Keratinocyte (primary cell): ENCODE results near the gene MRPS23. TPM values are rescaled to one million over a fixed set of nuclear protein-coding genes. Genes with fewer than 3 reads are reported as not detected.

ENCODE experiments used
- DNase-seq: peaks from one replicate; pipeline ENCODE4 v3.0.0-alpha.2; 2011; ENCODE audit warnings: low read depth, missing footprints, low spot score
- FAIRE-seq: peaks from 2 replicates; lab custom pipeline; 2011; peaks lifted over from hg19 to GRCh38; lab: Jason Lieb, UNC
- H2AFZ ChIP-seq: 2 replicates; pipeline ENCODE4 v1.6.0; 2012; ENCODE audit warnings: low read length, control low read depth, inconsistent platforms; ENCODE audit not compliant: control insufficient read depth
- H3K27ac ChIP-seq: 2 replicates; pipeline ENCODE4 v1.5.1; 2011; ENCODE audit warnings: low read length; ENCODE audit not compliant: control insufficient read depth, insufficient read depth
- H3K27me3 ChIP-seq: 3 replicates; pipeline ENCODE4 v1.6.0; 2011; ENCODE audit warnings: low read length; ENCODE audit not compliant: control insufficient read depth, insufficient read depth; ENCODE audit errors: extremely low read depth
- H3K36me3 ChIP-seq, 2 experiments: 2 replicates in 1 of 2; 3 replicates in 1 of 2; pipeline ENCODE4 v1.5.1; 2011; ENCODE audit warnings: low read length in 2 of 2, mild to moderate bottlenecking in 1 of 2; ENCODE audit not compliant: control insufficient read depth in 2 of 2, insufficient read depth in 2 of 2; ENCODE audit errors: extremely low read depth in 1 of 2
- H3K4me1 ChIP-seq: 3 replicates; pipeline ENCODE4 v1.5.1; 2011; ENCODE audit warnings: low read length; ENCODE audit not compliant: control insufficient read depth, insufficient read depth; ENCODE audit errors: extremely low read depth
- H3K4me2 ChIP-seq: 3 replicates; pipeline ENCODE4 v1.6.0; 2011; ENCODE audit warnings: low read depth, low read length; ENCODE audit not compliant: control insufficient read depth, insufficient read depth; ENCODE audit errors: extremely low read depth
- H3K4me3 ChIP-seq, 3 experiments: fragments of 200-600 bp in 1 of 3; sonication (generic) in 1 of 3; 2 replicates in 2 of 3; 3 replicates in 1 of 3; pipeline ENCODE4 v1.5.1; 2011 to 2016; ENCODE audit warnings: low read length in 3 of 3, mild to moderate bottlenecking in 3 of 3, control low read depth in 2 of 3, inconsistent platforms in 1 of 3, low read depth in 1 of 3, mixed read lengths in 1 of 3, mixed run types in 1 of 3, moderate library complexity in 1 of 3; ENCODE audit not compliant: control insufficient read depth in 2 of 3, insufficient read depth in 2 of 3; ENCODE audit errors: extremely low read depth in 1 of 3
- H3K79me2 ChIP-seq: 2 replicates; pipeline ENCODE4 v1.6.0; 2012; ENCODE audit warnings: low read length; ENCODE audit not compliant: control insufficient read depth, insufficient read depth
- H3K9ac ChIP-seq: 3 replicates; pipeline ENCODE4 v1.6.0; 2011; ENCODE audit warnings: low read length; ENCODE audit not compliant: control insufficient read depth, insufficient read depth; ENCODE audit errors: extremely low read depth
- H3K9me1 ChIP-seq: 3 replicates; pipeline ENCODE4 v1.6.0; 2011; ENCODE audit warnings: low read length; ENCODE audit not compliant: control insufficient read depth, insufficient read depth; ENCODE audit errors: extremely low read depth
- H3K9me3 ChIP-seq: 2 replicates; pipeline ENCODE4 v1.5.1; 2012; ENCODE audit warnings: low read depth, low read length; ENCODE audit not compliant: control insufficient read depth
- H4K20me1 ChIP-seq: 3 replicates; pipeline ENCODE4 v1.6.0; 2011; ENCODE audit warnings: low read length; ENCODE audit not compliant: control insufficient read depth, insufficient read depth; ENCODE audit errors: extremely low read depth
- CTCF ChIP-seq, 3 experiments: IDR thresholded peaks in 1 of 3; conservative IDR thresholded peaks in 1 of 3; optimal IDR thresholded peaks in 1 of 3; 2 replicates in 2 of 3; 3 replicates in 1 of 3; pipeline versions ENCODE3 to v1.5.1; 2011; ENCODE audit warnings: low read length in 3 of 3, mild to moderate bottlenecking in 3 of 3, moderate library complexity in 2 of 3, control low read depth in 1 of 3, inconsistent platforms in 1 of 3; ENCODE audit not compliant: insufficient read depth in 2 of 3; ENCODE audit errors: extremely low read depth in 1 of 3
- EZH2 ChIP-seq: IDR thresholded peaks from one replicate; pipeline ENCODE4 v1.6.1; 2012; ENCODE audit warnings: inconsistent platforms, mild to moderate bottlenecking, low read length, moderate library complexity
- dilution Hi-C: fragments of 300-500 bp; cut with MboI; formaldehyde crosslinking; loops from one replicate; pipeline ENCODE4 v1.7.0; 2020; ENCODE audit warnings: low sequenced_read_pairs; ENCODE audit not compliant: extremely low pct_ligation_motif_present
- polyA plus RNA-seq, 5 experiments: library from polyadenylated mRNA; depleted of rRNA in 3 of 5; stranded (reverse) in 3 of 5; stranded (forward) in 1 of 5; unstranded in 1 of 5; fragments of >200 nt; gene quantifications; 1 replicate in 1 of 5; 2 replicates in 3 of 5; 3 replicates in 1 of 5; pipeline versions ENCODE4 v1.2.1 to v1.2.3, GENCODE V29; 2011 to 2012; ENCODE audit warnings: missing spikeins in 2 of 5, low read depth in 1 of 5, low replicate concordance in 1 of 5

MRPS23 gene
- polyA plus RNA-seq, 1 donor (not counting 4 experiments of a cell fraction or from before 2014, with no cell fraction given): 57.3 TPM

- FAIRE-seq: no peak
- TF ChIP-seq EZH2 (no peak), CTCF (optimal IDR thresholded peaks at IDR 0.05 in 1 of 3, IDR thresholded peaks at IDR 0.05 in 1 of 3, conservative IDR thresholded peaks at IDR 0.05 in 1 of 3; ENCODE audit: extremely low read depth in 1 of 3, insufficient read depth in 2 of 3, low read length in 3 of 3) (no peak)
- no peaks in the 10 kb centered on the region for H4K20me1 ChIP-seq
These were observed 35.4 kb downstream of the MRPS23 start for GRCh38 chr17:57814421-57814820.

GRCh38 chr17:57811638-57812280, 38.1 kb downstream of the MRPS23 start:
- no peaks in the 10 kb centered on the region for H3K27me3 ChIP-seq
- peaks cover 19% of the 10 kb centered on the region for H3K4me1 ChIP-seq
- H3K79me2 ChIP-seq: no peaks in the 10 kb centered on the region
- no peak overlapping the region for H2AFZ ChIP-seq
- FAIRE-seq (no peak), DNase-seq (no peak)
- H3K36me3 ChIP-seq: no peaks in the 10 kb centered on the region
- H3K4me3 ChIP-seq: no peak overlapping the region
- no peaks in the 10 kb centered on the region for H4K20me1 ChIP-seq
- no peaks in the 10 kb centered on the region for H3K9me1 ChIP-seq
- dilution Hi-C loops: no loop called here
- H3K9me3 ChIP-seq: no peaks in the 10 kb centered on the region
- peak overlapping the region; percentile 45 for H3K4me2 ChIP-seq
- no peak overlapping the region for H3K27ac ChIP-seq
- no peak overlapping the region for H3K9ac ChIP-seq
- TF ChIP-seq EZH2 (no peak), CTCF (optimal IDR thresholded peaks at IDR 0.05 in 1 of 3, IDR thresholded peaks at IDR 0.05 in 1 of 3, conservative IDR thresholded peaks at IDR 0.05 in 1 of 3; ENCODE audit: extremely low read depth in 1 of 3, insufficient read depth in 2 of 3, low read length in 3 of 3) (no peak)

More at GRCh38 chr17:57814421-57814820, 35.4 kb downstream of the MRPS23 start:
- Histone ChIP-seq H3K4me3 (no peak overlapping the region), H3K79me2 (no peaks in the 10 kb centered on the region), H2AFZ (no peak overlapping the region), H3K9ac (no peak overlapping the region), H3K4me1 (peaks cover 24% of the 10 kb centered on the region), H3K4me2 (no peak overlapping the region), H3K27me3 (no peaks in the 10 kb centered on the region), H3K36me3 (no peaks in the 10 kb centered on the region), H3K27ac (no peak overlapping the region), H3K9me1 (no peaks in the 10 kb centered on the region), H3K9me3 (no peaks in the 10 kb centered on the region)
- no peak for DNase-seq
- dilution Hi-C loops: no loop called here
